CD14-positive monocyte (primary cell): ENCODE measurements around the gene ZNF407. TPM values are rescaled to one million over a fixed set of nuclear protein-coding genes. Genes with fewer than 3 reads are reported as not detected.

Source experiments
- DNase-seq, 3 donors: peaks; one replicate each; pipeline ENCODE4 v3.0.0-alpha.2; 2011 to 2022
- H2AFZ ChIP-seq: 2 replicates; pipeline ENCODE4 v1.6.0; 2012; ENCODE audit warnings: mild to moderate bottlenecking, low read depth, low read length, inconsistent platforms; ENCODE audit not compliant: insufficient read depth, poor library complexity, severe bottlenecking
- H3K27ac ChIP-seq, 2 donors: 1 replicate in 1 of 2; 2 replicates in 1 of 2; pipeline ENCODE4 v1.5.1; 2012 to 2013; ENCODE audit warnings: low read length in 2 of 2, control low read depth in 1 of 2, inconsistent platforms in 1 of 2, low read depth in 1 of 2, mild to moderate bottlenecking in 1 of 2
- H3K27me3 ChIP-seq, 2 donors: one replicate each; pipeline versions ENCODE4 v1.6.0 to v1.6.1; 2011 to 2013; ENCODE audit warnings: low read length in 2 of 2; ENCODE audit not compliant: control insufficient read depth in 2 of 2, insufficient read depth in 2 of 2
- H3K36me3 ChIP-seq, 2 donors: replicated peaks in 1 of 2; 1 replicate in 1 of 2; 2 replicates in 1 of 2; pipeline versions ENCODE4 v1.5.1 to v1.6.1; 2012 to 2013; ENCODE audit warnings: low read length in 2 of 2, control low read depth in 1 of 2, inconsistent platforms in 1 of 2, mild to moderate bottlenecking in 1 of 2; ENCODE audit not compliant: insufficient read depth in 2 of 2, control insufficient read depth in 1 of 2
- H3K4me1 ChIP-seq, 2 donors: 1 replicate in 1 of 2; 2 replicates in 1 of 2; pipeline versions ENCODE4 v1.5.1 to v1.6.1; 2012 to 2013; ENCODE audit warnings: low read length in 2 of 2, control low read depth in 1 of 2, inconsistent platforms in 1 of 2, mild to moderate bottlenecking in 1 of 2, moderate library complexity in 1 of 2; ENCODE audit not compliant: insufficient read depth in 2 of 2, control insufficient read depth in 1 of 2
- H3K4me2 ChIP-seq: replicated peaks from 2 replicates; pipeline ENCODE3; 2012; ENCODE audit warnings: low read length, moderate library complexity, mild to moderate bottlenecking; ENCODE audit not compliant: poor library complexity, severe bottlenecking; ENCODE audit errors: extremely low read depth
- H3K4me3 ChIP-seq, 3 experiments: fragments of 200-600 bp in 1 of 3; sonication (generic) in 1 of 3; replicated peaks in 1 of 3; 1 replicate in 2 of 3; 2 replicates in 1 of 3; pipeline ENCODE4 v1.5.1; 2011 to 2013; ENCODE audit warnings: low read length in 3 of 3, mild to moderate bottlenecking in 3 of 3, control low read depth in 2 of 3, low read depth in 2 of 3, inconsistent platforms in 1 of 3, moderate library complexity in 1 of 3
- H3K79me2 ChIP-seq: 2 replicates; pipeline ENCODE4 v1.6.0; 2012; ENCODE audit warnings: mild to moderate bottlenecking, control low read depth, inconsistent platforms, low read length, moderate library complexity; ENCODE audit not compliant: insufficient read depth
- H3K9ac ChIP-seq: 2 replicates; pipeline ENCODE4 v1.6.0; 2017; ENCODE audit warnings: low read length, mild to moderate bottlenecking; ENCODE audit not compliant: insufficient read depth, poor library complexity, severe bottlenecking
- H3K9me3 ChIP-seq, 2 donors: replicated peaks in 1 of 2; 1 replicate in 1 of 2; 2 replicates in 1 of 2; pipeline versions ENCODE4 v1.5.1 to v1.6.1; 2012 to 2013; ENCODE audit warnings: low read length in 2 of 2, control low read depth in 1 of 2; ENCODE audit not compliant: control insufficient read depth in 1 of 2, insufficient read depth in 1 of 2
- H4K20me1 ChIP-seq: 2 replicates; pipeline ENCODE4 v1.6.0; 2012; ENCODE audit warnings: mild to moderate bottlenecking, low read length, control low read depth, moderate library complexity; ENCODE audit not compliant: insufficient read depth
- H3K27ac Mint-ChIP-seq, 7 donors: one replicate each; pipeline ENCODE4 v1.8.0; 2020; ENCODE audit warnings: mild to moderate bottlenecking in 7 of 7, mixed read lengths in 7 of 7, moderate library complexity in 6 of 7, inconsistent platforms in 2 of 7
- H3K27me3 Mint-ChIP-seq, 3 donors: one replicate each; pipeline ENCODE4 v1.8.0; 2021 to 2022; ENCODE audit warnings: low read depth in 3 of 3, mild to moderate bottlenecking in 3 of 3, mixed read lengths in 3 of 3, moderate library complexity in 3 of 3, inconsistent platforms in 1 of 3
- H3K36me3 Mint-ChIP-seq, 2 donors: one replicate each; pipeline ENCODE4 v1.8.0; 2020; ENCODE audit warnings: mixed read lengths in 2 of 2, inconsistent platforms in 1 of 2, mild to moderate bottlenecking in 1 of 2
- H3K4me1 Mint-ChIP-seq: one replicate; pipeline ENCODE4 v1.8.0; 2020; ENCODE audit warnings: mild to moderate bottlenecking, mixed read lengths
- H3K4me3 Mint-ChIP-seq, 2 donors: one replicate each; pipeline ENCODE4 v1.8.0; 2020; ENCODE audit warnings: mild to moderate bottlenecking in 2 of 2, mixed read lengths in 2 of 2, moderate library complexity in 1 of 2
- H3K9me3 Mint-ChIP-seq, 7 donors: one replicate each; pipeline ENCODE4 v1.8.0; 2020 to 2022; ENCODE audit warnings: mixed read lengths in 7 of 7, mild to moderate bottlenecking in 6 of 7, moderate library complexity in 6 of 7, inconsistent platforms in 2 of 7
- CTCF ChIP-seq: fragments of 200-600 bp; IDR thresholded peaks from one replicate; pipeline ENCODE4 v1.8.0; 2022; ENCODE audit warnings: antibody characterized with exemption, mild to moderate bottlenecking
- WGBS: methylation state at CpG from one replicate; pipeline ENCODE4 v1.1.5; 2013; ENCODE audit warnings: missing lambda C conversion rate; ENCODE audit not compliant: insufficient coverage; 5-methylcytosine and 5-hydroxymethylcytosine counted together
- intact Hi-C, 2 donors: fragments of 100-400 bp; cut with micrococcal nuclease; formaldehyde crosslinking; loops; one replicate each; pipeline versions ENCODE4 v1.15.0 to v1.15.1; 2023
- polyA plus RNA-seq, 3 donors: library from polyadenylated mRNA; depleted of rRNA in 1 of 3; unstranded in 2 of 3; stranded (reverse) in 1 of 3; fragments of 300-500 nt in 2 of 3; fragments of >200 nt in 1 of 3; fragmentation: Illumina TruSeq in 2 of 3; gene quantifications; 1 replicate in 2 of 3; 2 replicates in 1 of 3; pipeline ENCODE4 v1.2.3, GENCODE V29; 2012 to 2021

ZNF407 gene
- polyA plus RNA-seq, 3 donors = 1.3 to 3.6 (median 1.6) TPM

DNA sequence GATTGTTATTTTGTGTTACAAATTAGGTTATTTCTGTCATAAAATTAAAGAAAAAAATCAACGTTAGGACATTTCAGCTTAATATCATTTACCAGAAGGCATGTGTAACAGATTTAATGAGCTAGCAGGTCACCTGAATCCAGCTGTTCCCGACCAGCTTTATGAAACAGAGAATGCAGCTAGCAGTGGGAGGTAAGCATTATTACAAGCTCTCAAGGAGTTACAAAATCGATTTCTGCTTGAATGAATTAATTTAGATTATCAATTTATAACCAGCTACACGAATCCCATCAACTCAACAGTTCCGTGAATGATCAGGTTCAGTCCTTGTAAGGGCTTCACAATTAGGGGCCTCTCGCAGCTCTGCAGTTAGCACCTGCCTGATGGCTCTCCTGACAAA, 399.3 kb downstream of the ZNF407 start:
- no peak for TF ChIP-seq CTCF
- no peak for DNase-seq
- H3K4me3 Mint-ChIP-seq = no peak overlapping the region
- Histone ChIP-seq H3K4me3 (no peak overlapping the region), H3K4me2 (no peak overlapping the region), H2AFZ (no peak overlapping the region), H3K79me2 (no peaks in the 10 kb centered on the region), H3K27me3 (no peaks in the 10 kb centered on the region), H3K9me3 (no peaks in the 10 kb centered on the region), H3K27ac (no peak overlapping the region), H3K36me3 (no peaks in the 10 kb centered on the region), H3K4me1 (peaks cover 37 to 39% of the 10 kb centered on the region in 2 donors), H3K9ac (no peak overlapping the region), H4K20me1 (no peaks in the 10 kb centered on the region)
- intact Hi-C loops = loop anchor here in 1 of 2 donors (10.0 kb wide), 1 partner anchor 78 kb away; no protein-coding TSS in a partner anchor
- 100% methylated on average over 1 of the region's 6 CpGs for WGBS
- H3K27ac Mint-ChIP-seq = peak overlapping the region in 1 of 7 donors; percentile 81
- H3K36me3 Mint-ChIP-seq = peaks cover 11 to 12% of the 10 kb centered on the region in 2 donors
- peaks cover 39% of the 10 kb centered on the region for H3K4me1 Mint-ChIP-seq
- peaks cover 0 to 3% (median 0%) of the 10 kb centered on the region in 3 donors for H3K27me3 Mint-ChIP-seq
- peaks cover 0 to 5% (median 0%) of the 10 kb centered on the region in 7 donors for H3K9me3 Mint-ChIP-seq

DNA sequence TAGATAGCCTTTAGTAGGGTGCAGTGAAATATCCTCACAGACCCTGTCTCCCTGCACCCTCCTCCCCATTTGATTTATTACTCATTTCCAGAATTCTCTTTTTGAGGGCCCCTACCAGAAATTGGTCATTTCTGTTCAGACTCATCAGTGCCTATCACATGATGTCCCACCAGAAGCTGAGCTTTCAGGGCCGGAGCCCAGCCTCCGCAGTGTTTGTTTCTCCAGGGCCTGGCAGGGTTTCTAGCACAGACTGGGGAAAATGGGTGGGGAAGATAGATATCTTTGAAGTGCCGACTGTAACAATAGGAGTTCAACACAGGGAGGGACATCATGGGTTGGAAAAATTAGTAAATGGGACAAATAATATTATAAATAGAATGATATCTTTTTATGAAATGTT, 403.2 kb downstream of the ZNF407 start:
- Mint-ChIP-seq H3K36me3 (peaks cover 4 to 13% of the 10 kb centered on the region in 2 donors), H3K9me3 (peaks cover 0 to 2% (median 0%) of the 10 kb centered on the region in 7 donors), H3K4me1 (peaks cover 19% of the 10 kb centered on the region), H3K27me3 (peaks cover 0 to 2% (median 0%) of the 10 kb centered on the region in 3 donors), H3K4me3 (no peak overlapping the region), H3K27ac (no peak overlapping the region)
- no CpG with 5 or more reads among the region's 3 CpGs for WGBS
- Histone ChIP-seq H3K4me2 (no peak overlapping the region), H3K36me3 (no peaks in the 10 kb centered on the region), H3K79me2 (no peaks in the 10 kb centered on the region), H3K4me1 (peaks cover 5 to 10% of the 10 kb centered on the region in 2 donors), H3K9ac (no peak overlapping the region), H3K27me3 (no peaks in the 10 kb centered on the region), H3K9me3 (no peaks in the 10 kb centered on the region), H3K4me3 (no peak overlapping the region), H3K27ac (no peak overlapping the region), H2AFZ (no peak overlapping the region), H4K20me1 (no peaks in the 10 kb centered on the region)
- DNase-seq = no peak
- no peak for TF ChIP-seq CTCF
- intact Hi-C loops = no loop called here
